PFSK-1 (cell line): ENCODE results near the gene RNF130.

Experiments used
- FOXP2 ChIP-seq: optimal IDR thresholded peaks from 2 replicates; pipeline ENCODE3; 2011; ENCODE audit warnings: borderline replicate concordance, control low read depth, inconsistent platforms; ENCODE audit not compliant: insufficient read depth; ENCODE audit errors: extremely low read length, extremely low read depth
- POLR2AphosphoS5 ChIP-seq: IDR thresholded peaks from 2 replicates; pipeline ENCODE4 v1.6.1; 2012; ENCODE audit warnings: low read depth, mild to moderate bottlenecking, control low read depth, low read length, moderate library complexity
- SIN3A ChIP-seq: IDR thresholded peaks from 2 replicates; pipeline ENCODE4 v1.6.1; 2012; ENCODE audit warnings: mild to moderate bottlenecking, low read length, moderate library complexity, borderline replicate concordance; ENCODE audit not compliant: insufficient read depth
- TAF1 ChIP-seq: IDR thresholded peaks from 2 replicates; pipeline ENCODE4 v1.6.1; 2012; ENCODE audit warnings: low read length, control low read depth, borderline replicate concordance; ENCODE audit not compliant: insufficient read depth
- TF ChIP-seq, protein P1 (sequence below), 2 experiments: IDR thresholded peaks; 2 replicates each; pipeline versions ENCODE4 v1.6.1 to v1.8.0; 2011 to 2012; ENCODE audit warnings: low read depth in 2 of 2, low read length in 2 of 2, control low read depth in 1 of 2, inconsistent platforms in 1 of 2, mild to moderate bottlenecking in 1 of 2, moderate library complexity in 1 of 2; ENCODE audit not compliant: insufficient read depth in 1 of 2

RNF130 gene

DNA sequence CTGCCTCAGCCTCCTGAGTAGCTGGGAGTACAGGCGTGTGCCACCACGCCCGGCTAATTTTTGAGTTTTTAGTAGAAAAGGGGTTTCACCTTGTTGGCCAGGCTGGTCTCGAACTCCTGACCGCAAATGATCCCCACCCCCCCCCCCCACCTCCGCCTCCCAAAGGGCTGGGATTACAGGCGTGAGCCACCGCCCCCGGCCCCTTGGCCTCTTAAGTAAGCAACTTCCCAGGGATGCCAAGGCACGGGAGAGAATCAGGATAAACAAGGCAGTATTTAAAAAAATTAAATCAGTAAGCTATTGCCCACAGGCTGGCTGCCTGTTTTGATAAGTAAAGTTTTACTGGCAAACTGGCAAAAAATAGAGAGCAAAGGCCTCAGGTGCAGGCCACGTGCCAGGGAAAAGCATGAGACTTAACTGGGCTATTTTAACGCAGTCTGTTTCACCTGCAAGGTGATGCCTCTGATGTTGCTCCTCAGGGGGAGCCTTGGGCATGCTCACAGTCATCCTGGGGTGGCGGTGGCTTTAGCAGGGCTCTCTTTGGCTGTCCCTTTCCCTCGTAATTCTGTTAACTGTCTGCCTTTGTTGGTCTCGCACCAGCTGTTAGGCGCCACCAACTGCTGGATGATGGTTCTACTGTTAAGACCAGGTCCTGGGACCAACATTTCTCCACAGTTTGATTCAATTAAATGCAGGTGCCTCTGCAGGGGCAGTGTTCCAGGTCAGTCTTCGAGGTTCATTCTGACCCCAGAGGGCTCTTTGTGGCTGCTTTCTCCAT lies 19.4 kb upstream of the RNF130 start:
- TF ChIP-seq FOXP2 (no peak), TAF1 (no peak), SIN3A (no peak), POLR2AphosphoS5 (no peak)
- TF ChIP-seq, protein P1, sequence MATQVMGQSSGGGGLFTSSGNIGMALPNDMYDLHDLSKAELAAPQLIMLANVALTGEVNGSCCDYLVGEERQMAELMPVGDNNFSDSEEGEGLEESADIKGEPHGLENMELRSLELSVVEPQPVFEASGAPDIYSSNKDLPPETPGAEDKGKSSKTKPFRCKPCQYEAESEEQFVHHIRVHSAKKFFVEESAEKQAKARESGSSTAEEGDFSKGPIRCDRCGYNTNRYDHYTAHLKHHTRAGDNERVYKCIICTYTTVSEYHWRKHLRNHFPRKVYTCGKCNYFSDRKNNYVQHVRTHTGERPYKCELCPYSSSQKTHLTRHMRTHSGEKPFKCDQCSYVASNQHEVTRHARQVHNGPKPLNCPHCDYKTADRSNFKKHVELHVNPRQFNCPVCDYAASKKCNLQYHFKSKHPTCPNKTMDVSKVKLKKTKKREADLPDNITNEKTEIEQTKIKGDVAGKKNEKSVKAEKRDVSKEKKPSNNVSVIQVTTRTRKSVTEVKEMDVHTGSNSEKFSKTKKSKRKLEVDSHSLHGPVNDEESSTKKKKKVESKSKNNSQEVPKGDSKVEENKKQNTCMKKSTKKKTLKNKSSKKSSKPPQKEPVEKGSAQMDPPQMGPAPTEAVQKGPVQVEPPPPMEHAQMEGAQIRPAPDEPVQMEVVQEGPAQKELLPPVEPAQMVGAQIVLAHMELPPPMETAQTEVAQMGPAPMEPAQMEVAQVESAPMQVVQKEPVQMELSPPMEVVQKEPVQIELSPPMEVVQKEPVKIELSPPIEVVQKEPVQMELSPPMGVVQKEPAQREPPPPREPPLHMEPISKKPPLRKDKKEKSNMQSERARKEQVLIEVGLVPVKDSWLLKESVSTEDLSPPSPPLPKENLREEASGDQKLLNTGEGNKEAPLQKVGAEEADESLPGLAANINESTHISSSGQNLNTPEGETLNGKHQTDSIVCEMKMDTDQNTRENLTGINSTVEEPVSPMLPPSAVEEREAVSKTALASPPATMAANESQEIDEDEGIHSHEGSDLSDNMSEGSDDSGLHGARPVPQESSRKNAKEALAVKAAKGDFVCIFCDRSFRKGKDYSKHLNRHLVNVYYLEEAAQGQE (IDR thresholded peaks at IDR 0.05; ENCODE audit: insufficient read depth in 1 of 2, low read depth in 2 of 2, low read length in 2 of 2), result no peak

GRCh38 chr5:180090098-180090768 lies 18.7 kb upstream of the RNF130 start:
- TF ChIP-seq FOXP2, result no peak
- TF ChIP-seq, protein P1 (IDR thresholded peaks at IDR 0.05; ENCODE audit: insufficient read depth in 1 of 2, low read depth in 2 of 2, low read length in 2 of 2), result no peak
- no peak for TF ChIP-seq TAF1
- TF ChIP-seq POLR2AphosphoS5, result no peak

DNA sequence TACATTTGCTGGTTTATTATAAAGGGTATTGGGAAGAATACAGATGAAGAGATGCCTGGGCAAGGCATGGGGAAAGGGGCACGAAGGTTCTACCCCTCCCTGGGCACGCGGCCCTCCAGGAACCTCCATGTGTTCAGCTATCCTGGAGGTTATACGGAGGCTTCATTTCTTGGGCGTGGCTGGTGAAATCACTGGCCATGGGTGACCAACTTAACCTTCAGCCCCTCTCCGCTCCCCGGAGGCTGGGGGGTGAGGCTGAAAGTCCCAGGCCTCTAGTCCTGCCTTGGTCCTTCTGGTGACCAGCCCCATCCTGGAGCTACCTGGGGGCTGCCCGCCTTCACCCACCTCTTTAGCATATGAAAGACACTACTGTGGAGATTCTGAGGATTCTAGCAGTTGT lies 17.0 kb upstream of the RNF130 start:
- TF ChIP-seq SIN3A (no peak), FOXP2 (no peak), TAF1 (no peak), POLR2AphosphoS5 (no peak)
- TF ChIP-seq, protein P1 (IDR thresholded peaks at IDR 0.05; ENCODE audit: insufficient read depth in 1 of 2, low read depth in 2 of 2, low read length in 2 of 2), result no peak

GRCh38 chr5:180086816-180087399 lies 15.3 kb upstream of the RNF130 start:
- TF ChIP-seq, protein P1 (IDR thresholded peaks at IDR 0.05; ENCODE audit: insufficient read depth in 1 of 2, low read depth in 2 of 2, low read length in 2 of 2), result no peak
- TF ChIP-seq SIN3A (no peak), FOXP2 (no peak), POLR2AphosphoS5 (no peak), TAF1 (no peak)
